Epithelial cell of esophagus (primary cell): ENCODE results near the gene TRAF6.

Experiments
- DNase-seq: peaks from one replicate; pipeline ENCODE4 v3.0.0; 2010; ENCODE audit warnings: low read depth
- H3K4me3 ChIP-seq: 2 replicates; pipeline ENCODE4 v1.5.1; 2011; ENCODE audit warnings: mild to moderate bottlenecking, low read length, control low read depth
- CTCF ChIP-seq: IDR thresholded peaks from 2 replicates; pipeline ENCODE4 v1.5.1; 2011; ENCODE audit warnings: low read depth, mild to moderate bottlenecking, low read length, control low read depth, inconsistent platforms; ENCODE audit not compliant: insufficient read depth; ENCODE audit errors: missing control alignments

The TRAF6 gene

GRCh38 chr11:36478700-36479329 lies 31.3 kb downstream of the TRAF6 start:
- peak; percentile 77 for TF ChIP-seq CTCF
- peak; percentile 59 for DNase-seq
- H3K4me3 ChIP-seq = no peak overlapping the region

- no peak overlapping the region for H3K4me3 ChIP-seq
- TF ChIP-seq CTCF = no peak
- DNase-seq = peak; percentile 88
Measured at GRCh38 chr11:36475192-36475591, 34.9 kb downstream of the TRAF6 start.

GRCh38 chr11:36471577-36471976 lies 38.5 kb downstream of the TRAF6 start:
- TF ChIP-seq CTCF = no peak
- no peak overlapping the region for H3K4me3 ChIP-seq
- DNase-seq = peak; percentile 90

GRCh38 chr11:36469881-36470802 lies 39.9 kb downstream of the TRAF6 start:
- H3K4me3 ChIP-seq = no peak overlapping the region
- TF ChIP-seq CTCF = no peak
- DNase-seq = peak; percentile 7

- DNase-seq = no peak
- TF ChIP-seq CTCF = peak; percentile 19
Measured at GRCh38 chr11:36469063-36469462, 41.0 kb downstream of the TRAF6 start.

GRCh38 chr11:36467916-36468315 lies 42.2 kb downstream of the TRAF6 start:
- no peak for TF ChIP-seq CTCF
- H3K4me3 ChIP-seq = no peak overlapping the region
- DNase-seq = no peak

More at GRCh38 chr11:36469063-36469462, 41.0 kb downstream of the TRAF6 start:
- H3K4me3 ChIP-seq = no peak overlapping the region
